GM19023 (cell line): ENCODE results near the gene GPC6.
A peak's percentile ranks its signal among the peaks of the same experiment; 100 is the strongest.

Source experiments
- ATAC-seq: cut with Tn5 transposase; IDR thresholded peaks from one replicate; pipeline ENCODE4 v1.9.1; 2021; ENCODE audit warnings: mild to moderate bottlenecking, moderate library complexity; ENCODE audit not compliant: unreplicated experiment

GPC6 gene

DNA sequence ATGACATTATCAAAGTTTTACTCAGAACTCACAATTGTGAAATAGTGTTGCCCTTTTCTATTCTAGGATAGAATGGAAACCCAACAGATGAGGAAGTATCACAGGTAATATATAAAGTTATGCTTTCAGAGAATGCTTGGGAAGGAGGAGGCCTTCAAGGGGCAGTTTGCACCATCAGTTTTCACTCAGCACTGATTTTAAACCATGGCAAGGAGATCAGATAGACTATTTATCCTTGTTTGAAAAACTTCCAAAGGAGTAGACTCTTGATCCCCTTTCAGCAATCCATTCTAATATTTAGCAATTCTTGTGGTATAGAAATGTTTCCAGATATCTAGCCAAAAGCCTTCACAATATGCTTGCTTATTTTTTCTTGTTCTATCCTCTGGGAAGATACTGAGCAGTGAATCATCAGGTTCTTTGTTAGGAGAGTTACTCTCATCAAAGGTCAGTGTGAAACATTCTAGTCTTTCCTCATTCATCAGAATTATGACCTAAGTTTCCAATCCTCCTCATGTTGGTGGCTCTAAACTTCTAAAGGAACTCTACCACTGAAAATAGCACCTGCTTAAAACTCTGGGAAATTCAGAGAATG, 3.8 kb downstream of the GPC6 start:
- no peak for ATAC-seq

DNA sequence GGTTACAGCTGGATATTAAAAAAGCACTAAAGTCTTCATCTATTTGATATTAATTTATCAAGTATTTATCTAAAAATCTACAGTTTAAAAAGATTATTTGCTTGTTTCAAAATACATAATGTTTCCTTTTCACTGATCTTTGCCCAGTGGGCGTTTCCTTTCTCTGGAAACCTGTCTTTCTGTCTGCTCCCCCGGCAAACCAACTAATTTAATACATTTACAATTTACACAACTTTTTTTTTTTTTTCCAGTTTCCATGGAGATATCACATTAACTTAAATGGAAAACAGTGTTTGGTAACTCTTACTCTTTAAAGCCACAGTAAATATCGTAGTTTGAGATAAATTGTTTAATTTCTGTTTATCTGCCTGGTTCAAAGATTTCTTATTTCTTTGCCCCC, 5.3 kb downstream of the GPC6 start:
- ATAC-seq: no peak

DNA sequence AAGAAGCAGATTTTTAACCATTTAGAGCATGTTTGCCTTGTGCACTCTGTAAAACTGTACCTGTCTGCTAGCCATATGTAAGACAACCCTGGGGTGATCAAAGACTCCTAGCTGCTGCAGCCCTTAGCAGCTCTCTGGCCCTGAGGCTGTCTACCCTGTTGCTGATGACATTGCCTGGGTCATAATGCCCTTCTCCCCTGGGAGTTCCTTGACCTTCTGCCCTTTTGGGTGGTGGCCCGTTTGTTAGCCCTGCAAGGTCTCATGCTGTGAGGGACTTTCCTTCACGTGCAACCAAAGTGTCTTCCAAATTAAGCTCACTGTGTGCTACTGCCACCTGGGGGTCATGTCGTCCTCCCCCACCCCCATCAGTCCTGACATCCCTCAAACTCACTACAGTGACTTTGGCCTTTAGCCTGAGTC, 7.4 kb downstream of the GPC6 start:
- peak; percentile 79 for ATAC-seq

DNA sequence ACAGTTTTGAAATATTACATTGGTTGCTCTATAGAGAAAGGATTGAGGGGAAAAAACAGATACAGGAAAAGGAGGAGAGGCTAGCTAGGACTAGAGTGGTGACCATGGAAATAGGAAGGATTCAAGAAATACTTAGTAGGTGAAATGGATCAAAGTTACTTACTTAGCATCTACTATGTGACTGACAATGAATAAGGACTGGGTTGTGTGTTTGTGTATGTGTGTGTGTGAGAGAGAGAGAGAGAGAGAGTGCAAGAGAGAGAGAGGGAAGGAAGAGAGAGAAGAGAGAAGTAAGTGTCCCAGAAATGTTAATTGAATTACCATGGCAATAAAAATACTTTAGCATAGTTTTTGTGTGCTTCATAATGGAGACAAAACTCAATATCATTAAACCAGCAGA, 7.9 kb downstream of the GPC6 start:
- no peak for ATAC-seq

DNA sequence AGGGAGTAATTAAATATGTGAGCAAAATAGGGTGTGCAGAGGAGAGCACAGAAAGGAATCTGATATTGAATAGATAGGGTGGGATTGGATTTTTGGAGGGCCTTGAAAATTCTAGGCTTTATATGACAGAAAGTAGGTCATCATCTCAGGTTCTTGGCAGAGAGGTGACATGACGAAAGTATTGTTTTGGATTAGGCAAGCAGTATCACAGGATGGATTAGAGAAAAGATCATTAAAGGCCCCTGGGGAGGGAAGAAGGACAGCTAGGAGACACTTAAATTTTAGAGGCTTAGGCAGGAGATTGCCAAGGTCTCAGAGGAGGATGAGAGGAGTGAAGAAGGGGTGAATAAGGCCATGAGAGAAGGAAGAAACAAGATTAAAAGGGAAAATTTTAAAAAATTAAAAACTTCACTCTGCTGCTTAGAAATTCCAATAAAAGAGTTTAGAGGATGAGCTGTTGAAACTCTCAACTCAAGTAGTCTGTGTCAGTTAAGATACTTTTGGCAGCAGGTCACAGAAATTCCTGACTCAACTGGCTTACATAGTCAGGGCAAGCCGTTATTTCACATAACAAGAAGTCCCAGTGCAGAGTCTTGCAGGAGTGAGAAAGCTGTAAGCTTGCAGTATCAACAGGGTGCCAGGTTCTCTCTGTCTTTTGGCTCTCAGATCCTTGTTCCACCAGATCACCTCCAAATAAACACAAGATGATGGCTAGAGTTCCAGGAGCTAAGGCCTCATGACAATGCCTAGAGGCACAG, 8.8 kb downstream of the GPC6 start:
- ATAC-seq: no peak

DNA sequence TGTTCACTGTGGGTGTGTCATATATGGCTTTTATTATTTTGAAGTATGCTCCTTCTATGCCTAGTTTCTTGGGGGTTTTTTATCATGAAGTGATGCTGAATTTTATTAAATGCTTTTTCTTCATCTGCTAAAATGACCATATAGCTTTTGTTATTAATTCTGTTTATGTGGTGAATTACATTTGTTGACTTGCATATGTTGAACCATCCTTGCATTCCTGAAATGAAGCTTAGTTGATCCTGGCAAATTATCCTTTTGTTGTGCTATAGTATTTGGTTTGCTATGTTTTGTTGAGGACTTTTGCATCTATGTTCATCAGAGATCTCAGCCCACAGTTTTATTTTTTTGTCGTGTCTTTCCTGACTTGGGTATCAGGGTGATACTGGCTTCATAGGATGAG, 12.1 kb downstream of the GPC6 start:
- ATAC-seq: no peak

DNA sequence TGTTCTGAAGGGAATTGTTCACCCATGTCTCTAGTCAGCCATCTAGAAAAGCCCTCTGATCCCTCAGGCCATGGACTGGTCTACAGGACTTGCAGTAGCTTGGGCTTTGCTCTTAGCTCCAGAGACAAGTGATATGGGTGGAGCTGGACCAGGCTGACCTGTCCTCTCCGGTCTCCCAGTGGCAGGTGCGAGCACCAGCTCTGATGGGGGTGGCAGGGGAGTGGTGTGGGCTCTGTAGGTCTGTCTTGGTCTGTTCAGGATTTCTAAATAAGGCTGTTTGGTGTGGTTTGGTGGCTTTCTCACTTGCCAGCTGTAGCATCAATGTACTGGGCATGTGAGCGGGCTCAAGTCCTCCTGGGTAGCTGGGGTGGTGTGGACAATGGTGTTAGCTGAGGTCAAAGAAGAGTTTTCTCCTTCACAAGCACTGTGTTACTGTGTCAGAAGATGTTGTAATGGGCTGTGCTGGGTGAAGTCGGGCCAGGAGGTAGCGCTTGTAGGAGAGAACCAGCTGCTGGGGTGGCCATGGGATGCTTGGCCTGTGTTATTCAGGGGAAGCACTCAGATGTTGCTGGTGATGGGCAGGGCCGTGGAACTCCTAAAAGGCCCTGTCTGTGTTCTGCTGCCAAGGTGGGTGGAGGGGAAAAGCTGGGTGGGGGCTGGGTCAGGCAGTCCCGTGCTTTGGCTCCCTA, 16.9 kb downstream of the GPC6 start:
- no peak for ATAC-seq

DNA sequence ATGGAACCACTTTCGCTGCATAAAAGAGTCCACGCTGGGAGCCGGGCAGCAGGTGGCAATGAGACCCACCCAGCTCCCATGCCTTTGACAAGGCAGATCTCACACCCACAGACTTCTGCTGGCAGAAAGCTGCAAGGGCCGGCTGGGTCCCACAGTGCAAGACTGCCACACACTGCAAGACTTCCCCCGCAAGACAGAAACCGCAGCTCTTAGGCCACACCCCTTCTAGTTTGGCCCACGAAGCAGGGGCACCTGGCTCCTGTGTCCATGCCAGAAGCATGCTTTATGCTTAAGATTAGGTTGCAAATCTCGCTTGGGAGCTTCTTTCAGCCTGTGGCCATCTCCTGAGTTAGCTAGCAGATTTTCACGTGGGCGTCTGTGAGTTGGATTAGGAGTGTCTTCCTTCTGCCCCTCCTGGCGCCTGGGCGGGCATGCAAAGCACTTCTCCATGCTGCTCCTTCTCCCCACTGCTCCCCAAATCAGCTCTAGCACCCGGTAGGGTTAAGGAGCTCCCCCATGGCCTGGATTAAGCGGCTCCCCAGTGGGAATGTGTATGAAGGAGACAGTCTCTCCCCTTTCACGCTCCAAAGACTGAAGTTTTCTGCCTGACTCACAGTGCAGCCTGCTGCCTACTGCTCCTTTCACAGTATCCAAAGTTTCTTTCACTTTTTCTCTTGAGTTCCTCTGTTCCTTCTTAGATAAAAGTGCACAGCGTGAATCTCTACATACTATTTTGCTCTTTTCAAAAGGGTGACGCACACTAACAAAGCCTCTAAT, 17.7 kb downstream of the GPC6 start:
- no peak for ATAC-seq

DNA sequence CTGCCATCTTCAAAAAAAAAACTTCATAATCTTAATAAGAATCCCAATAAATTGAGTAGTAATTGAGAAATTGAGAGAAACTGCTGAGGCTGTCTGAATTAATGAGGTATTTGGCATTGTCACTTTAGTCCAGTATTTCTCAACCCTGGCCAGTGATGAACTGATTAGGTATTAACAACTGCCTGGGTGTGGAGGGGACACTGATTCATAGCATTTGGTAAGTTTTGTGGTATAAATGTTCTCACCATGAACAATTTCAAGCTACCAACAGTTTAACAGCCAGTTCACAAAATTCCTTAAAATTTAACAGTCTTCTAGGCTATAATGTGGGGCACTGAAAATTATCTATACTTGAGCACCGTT, 18.3 kb downstream of the GPC6 start:
- ATAC-seq: no peak

DNA sequence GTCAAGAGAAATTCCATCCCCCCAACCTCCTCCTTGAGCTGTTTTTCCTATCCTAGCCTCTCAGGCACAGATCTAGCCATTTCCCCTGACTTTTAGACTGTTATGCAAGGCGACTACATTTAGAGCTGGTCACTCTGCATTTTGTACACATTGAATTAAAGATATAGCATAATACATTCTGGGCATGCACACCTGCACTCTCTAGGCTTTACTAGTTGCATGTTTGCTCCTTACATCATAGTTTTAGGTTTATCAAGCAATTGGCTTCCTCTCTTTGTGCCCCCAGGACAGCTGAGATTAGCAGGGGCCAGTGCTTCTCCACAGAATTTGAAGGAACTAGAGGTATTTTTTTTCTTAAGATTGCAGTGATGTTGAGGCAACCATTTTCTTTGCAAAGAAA, 19.5 kb downstream of the GPC6 start:
- no peak for ATAC-seq

DNA sequence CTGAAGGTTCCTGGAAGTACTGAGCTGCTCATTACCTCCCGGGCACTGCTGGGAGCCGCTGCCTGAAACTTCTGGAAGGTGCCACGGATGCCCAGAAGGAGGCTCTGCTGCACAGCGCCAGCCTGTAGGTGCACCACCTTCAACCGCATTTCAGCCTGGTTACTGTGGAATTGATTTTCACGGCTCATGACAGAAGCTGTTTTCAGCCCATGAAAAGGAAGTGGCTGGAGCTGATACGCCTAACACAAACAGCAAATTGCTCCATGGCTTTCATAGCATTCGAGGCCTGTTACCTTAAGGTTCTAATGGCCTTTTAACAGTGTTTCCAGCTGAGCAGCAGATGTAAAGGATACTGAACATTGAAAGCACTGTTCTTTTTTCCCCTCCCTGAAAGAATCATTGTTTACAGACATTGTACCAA, 22.0 kb downstream of the GPC6 start:
- ATAC-seq: no peak

DNA sequence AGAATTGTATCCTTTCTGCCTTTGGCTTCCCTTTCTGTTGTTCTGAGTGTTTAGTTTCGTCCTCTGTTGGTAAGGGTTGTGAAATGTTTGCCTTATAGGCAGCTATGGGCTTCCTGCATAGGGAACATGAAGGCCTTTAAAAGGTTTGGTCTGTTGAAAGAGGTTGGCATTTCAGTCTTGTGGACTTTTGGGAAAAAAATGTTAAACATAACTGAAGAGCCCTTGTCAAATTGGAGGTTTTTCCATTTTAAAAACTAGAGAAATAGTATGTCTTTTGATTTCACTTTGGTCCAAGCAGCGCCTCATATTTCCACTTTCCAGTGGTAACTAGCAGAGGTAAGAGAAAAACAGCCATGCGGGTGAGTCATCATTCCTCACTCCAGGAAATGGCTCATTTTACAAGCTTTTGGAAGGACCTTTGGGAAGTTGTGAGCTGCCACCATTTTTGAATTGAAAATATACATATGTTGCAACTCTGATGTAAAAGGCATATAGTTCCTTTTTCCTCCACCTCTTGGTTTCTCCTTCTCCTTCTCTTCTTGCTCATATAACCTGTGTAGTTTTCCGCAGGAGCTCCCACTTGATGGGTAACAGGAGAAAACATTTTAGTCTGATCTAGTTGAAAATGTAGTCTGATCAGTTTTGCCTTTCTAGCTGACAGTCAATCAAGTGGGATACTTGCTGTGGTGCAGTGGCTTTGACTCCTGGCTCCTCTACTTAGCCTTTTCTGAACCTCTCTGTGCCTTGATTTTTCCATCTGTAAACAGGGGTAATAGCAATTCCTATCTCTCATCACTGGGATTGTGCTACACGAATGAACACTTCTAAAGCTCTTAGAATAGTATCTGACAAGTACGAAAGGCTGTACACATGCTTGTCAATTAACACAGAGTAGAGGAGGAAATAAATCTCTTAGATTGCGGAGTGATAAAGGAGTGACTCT, 23.0 kb downstream of the GPC6 start:
- no peak for ATAC-seq

DNA sequence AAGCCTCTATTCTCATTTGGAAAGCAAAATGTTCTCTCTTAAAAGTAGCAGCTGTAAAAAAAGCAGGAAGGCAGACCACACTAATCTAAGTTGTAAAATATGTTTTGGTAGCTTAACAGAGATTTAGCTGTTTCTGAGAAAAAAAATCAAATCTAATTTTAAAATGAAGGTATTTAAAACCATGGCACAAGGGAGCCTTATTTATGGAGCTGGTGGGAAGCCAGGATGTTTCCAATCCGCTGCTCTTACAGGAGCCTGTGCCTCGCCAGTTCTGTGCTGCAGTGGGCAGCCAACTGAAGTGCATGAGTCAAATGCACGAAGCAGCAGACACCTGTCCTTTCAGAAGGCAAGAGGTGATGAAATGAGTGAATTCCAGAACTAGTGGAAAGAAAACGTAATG, 28.2 kb downstream of the GPC6 start:
- ATAC-seq: no peak

DNA sequence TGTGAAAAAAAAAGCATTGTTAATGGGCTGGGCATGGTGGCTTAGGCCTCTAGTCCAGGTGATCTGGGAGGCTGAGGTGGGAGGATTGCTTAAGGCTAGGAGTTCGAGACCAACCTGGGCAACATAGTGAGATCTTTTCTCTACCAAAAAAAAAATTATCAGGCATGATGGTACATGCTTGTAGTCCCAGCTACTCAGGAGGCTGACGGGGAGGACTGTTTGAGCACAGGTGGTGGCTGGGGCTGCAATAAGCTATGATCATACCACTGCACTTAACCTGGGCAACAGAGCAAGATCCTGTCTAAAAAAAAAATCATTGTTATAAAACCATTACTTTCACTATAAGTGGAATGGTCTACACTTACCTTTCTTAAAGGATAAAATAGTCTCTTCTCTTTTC, 30.4 kb downstream of the GPC6 start:
- ATAC-seq: no peak

DNA sequence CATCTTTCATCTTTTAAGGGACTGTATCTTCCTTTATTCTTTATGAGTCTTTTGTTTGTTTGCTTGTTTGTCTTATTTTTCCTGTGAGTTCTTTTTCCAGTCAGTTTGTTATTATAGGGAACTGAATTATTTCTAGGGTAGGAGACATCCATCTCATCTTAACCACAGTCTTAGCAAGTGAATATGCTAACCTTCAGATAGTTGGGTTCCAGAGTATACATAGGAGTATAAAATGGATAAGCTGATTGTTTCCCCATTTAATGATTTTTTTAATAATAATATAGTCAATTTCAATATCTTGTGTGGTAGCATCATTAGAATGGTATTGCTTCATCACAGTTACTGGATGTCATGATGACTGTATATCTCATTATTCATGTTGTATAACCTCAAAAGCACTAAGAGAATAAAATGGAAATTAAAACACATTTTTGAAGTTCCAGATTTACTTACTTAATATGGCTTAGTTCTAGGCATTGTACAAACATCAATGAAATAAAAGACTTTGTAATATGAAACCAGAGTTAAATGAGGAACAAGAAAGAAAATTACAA, 33.0 kb downstream of the GPC6 start:
- no peak for ATAC-seq

DNA sequence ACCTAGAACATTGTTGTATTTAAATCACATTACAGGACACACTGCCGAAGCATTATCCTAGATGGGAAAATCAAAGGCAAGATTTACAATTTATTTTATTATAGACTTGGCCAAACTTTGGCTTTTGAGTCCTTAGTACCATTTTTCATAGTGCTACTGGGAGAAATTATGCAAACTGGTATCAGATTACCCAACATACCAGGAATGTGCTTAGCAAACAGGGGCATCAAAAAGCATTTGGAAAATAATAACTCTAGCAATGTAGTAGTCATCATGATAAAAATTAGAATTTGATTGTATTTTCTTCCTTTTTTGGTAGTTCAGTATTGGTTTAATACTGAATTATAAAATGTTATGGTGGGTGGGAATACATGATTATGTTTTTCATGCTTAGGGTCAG, 34.0 kb downstream of the GPC6 start:
- ATAC-seq: no peak

DNA sequence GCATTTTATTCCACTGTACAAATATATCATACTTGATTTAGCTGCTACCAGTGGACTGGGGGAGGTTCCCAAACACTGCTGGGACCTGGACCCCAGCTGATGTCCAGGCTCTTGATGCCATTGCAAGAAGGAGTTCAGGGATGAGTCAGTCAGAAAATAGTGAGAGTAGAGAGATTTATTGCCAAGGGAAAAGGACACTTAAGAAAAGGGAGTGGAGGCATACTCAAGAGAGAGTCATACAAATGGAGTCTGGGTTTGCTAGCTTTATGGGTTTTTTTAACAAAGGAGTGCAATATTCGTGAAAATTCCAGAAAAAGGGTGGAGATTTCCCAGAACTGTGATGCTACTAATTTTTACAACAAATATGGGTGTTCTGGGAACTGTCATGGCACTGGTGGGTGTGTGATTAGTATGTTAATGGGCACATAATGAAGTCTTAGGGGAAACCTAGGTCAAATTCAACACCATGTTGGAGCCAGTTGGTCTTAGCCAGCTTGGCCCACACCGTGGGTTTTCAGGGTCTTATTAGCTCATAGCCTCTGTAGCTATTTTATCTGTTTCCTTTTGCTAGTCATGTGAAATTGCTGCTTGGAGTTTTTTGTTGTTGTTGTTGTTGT, 36.2 kb downstream of the GPC6 start:
- no peak for ATAC-seq

DNA sequence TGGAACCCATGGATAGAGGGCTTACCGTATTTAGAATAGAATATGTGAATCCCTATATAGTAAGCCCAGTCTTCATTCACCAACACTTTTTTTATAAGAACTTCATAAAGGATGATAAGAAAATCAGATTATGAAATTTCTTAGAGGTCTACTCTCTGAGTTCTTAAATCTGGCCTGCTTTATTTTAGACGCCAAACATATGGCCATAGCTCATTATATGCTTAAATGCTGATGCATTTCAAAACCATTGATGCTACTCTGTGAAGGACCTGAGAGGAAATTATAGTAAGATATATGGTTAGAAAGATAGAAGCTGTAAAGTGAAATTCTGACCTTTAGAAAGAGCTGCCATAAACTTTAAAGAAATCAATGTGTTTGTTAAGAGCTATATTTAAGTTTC, 38.3 kb downstream of the GPC6 start:
- ATAC-seq: no peak

DNA sequence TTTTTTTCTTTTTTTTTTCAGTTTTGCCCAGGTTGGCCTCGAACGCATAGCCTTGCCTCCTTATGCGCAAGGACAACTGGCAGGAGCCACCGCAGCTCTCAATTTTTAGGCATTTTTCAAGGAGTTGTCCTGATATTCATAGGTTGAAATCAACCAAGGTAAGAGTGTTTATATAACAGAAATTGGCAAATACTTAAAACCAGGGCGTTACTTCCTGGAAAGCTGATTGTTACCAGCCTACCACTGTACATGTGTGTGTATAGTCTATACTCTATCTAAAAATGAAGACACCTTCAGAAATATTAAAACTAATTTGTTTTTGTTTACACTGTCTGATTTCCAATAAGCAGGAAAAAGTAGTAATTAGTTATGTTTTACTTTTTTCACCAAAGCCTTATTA, 39.2 kb downstream of the GPC6 start:
- no peak for ATAC-seq

DNA sequence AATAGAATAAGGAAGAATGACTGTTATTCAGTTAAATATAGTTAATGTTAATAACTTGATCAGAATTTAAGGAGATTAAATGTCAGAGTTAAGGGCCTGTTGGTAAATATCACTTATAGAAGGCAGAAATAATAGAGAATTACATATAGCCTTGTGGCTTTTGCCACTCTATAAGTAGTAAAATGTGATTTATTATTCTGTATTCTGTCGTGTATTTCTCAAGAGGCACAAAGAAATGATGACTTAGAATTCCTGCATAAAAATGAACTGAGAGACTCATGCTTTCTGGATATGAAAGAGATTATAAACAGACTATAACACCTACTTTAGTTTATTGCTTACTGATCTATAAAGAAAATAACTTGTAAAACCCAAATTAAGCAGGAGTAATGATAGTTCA, 40.1 kb downstream of the GPC6 start:
- ATAC-seq: no peak
